GM21723 (cell line): ENCODE measurements around the gene MVB12B.

Experiments used
- ATAC-seq: cut with Tn5 transposase; IDR thresholded peaks from one replicate; pipeline ENCODE4 v1.9.1; 2021; ENCODE audit warnings: mild to moderate bottlenecking, moderate library complexity; ENCODE audit not compliant: unreplicated experiment

MVB12B gene

DNA sequence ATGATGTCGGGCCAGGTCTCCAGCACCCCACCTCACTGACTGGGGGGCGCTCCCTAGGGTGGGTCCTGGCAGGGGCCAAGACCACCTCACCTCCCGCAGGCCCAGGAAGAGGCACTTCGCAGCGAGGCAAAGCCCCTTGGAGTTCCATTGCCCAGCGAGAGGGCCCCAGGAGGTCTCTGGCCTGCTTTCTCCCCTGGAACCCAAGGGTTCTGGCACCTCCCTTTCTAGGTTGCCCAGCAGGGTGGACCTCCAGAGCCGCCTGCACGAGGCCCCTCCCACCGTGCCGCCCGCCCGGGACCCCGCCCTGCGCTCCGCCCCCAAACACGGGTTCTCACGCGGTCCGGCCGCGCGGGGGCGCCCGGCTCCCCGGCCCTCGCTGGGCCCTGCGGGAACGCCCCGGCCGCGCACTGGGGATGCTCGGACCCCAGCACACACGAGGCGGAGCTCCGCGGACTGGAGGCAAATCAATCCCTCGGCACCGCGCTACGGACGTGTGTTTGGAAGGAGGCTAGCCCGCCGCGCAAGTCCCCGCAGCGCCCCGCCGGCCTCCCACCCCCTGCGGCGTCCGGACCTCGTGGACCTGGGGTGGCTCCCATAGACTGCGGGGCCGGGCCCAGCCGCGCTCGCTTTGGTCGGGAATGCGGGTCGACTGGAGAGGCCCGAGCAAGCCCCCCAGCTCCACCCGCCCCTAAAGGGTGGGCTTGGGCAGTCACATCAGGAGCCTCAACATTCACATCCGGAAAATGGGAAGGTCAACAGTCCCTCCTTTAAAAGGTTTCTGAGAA, 187.6 kb downstream of the MVB12B start:
- no peak for ATAC-seq

DNA sequence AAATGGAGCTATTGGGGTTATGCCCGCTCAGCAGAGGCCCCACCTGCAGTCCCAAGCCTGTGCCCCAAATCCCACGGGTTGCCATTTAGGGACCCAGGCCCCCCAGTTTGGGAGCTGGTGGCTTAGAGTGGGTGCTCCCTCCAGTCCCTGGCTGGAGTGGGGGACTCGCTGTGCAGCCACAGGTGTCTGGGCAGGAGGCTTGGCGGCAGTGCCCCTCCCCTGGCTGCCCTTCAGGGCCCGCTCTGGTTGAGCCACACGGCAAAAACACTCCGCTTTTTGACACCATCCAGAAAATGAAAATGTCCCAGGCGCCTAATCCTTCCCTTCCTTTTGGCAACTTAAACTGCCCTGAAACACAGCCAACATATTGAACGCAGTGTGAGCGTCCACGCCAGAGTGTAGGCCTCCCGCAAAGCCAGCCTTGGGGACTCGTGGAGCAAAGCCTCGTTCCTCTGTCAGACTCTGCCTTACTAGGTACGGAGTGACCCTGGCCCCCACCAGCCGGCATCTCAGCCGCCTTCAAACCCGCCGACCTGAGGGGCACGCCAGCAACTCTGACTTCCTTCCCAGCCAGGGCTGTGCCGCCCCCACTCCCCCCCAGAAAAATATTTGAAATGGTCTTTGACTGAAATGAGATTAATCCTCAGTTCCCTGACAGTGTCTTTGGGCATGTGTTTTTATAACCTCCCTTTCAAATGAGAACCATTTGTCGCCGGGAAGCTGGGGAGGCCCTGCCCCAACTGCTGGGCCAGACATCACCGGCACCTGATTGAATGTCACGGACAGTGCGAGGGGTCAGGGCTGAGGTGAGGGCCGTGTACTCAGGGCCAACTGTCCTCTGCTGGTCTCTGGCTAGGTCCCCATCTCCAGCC, 188.6 kb downstream of the MVB12B start:
- no peak for ATAC-seq

DNA sequence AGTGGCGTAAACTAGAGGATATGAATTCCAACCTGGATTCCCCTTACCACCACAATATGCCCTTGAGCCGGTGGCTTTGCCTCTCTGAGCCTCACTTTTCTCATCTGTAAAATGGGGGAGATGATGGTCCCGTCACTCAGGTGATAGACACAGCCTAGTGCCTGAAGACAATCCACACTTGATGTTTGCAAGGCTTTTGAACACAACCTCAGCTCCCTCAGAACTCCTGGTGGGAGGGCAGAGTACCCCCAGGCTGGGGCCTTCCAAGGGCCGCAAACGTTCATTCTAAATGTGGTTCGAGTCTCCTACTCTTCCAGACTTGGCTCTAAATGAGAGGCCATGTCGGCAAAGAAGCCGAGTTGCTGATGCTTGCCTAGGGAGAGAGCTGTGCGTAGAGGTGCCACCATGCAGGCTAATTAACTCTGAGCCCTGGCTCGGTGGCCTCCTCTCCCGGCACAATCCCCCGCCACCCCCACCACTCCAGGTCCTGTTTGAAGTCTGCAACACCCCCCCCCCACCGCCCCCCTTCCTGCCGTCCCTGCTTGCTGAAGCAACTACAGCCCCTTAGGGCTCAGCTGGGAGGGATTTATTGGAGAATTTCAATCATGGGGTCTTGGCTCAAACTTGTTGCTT, 189.4 kb downstream of the MVB12B start:
- ATAC-seq, result no peak

DNA sequence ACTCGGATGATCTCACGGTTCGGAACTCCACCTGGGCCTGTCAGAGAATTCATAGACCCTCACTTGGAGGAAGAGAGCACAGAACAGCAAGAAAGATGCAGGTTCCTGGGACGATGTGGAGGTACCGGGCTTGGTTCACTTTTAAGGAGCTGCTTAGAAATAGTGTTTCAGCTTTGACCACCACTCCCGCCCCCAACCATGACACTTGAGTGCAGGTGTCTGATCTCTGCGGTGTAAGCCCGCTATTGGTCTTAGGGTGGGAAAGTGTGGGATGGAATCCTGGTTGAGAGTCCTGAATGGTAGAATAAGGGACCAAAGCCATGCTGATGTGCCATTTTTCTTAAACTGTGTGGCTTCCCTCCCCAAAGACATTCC, 189.9 kb downstream of the MVB12B start:
- ATAC-seq, result no peak

DNA sequence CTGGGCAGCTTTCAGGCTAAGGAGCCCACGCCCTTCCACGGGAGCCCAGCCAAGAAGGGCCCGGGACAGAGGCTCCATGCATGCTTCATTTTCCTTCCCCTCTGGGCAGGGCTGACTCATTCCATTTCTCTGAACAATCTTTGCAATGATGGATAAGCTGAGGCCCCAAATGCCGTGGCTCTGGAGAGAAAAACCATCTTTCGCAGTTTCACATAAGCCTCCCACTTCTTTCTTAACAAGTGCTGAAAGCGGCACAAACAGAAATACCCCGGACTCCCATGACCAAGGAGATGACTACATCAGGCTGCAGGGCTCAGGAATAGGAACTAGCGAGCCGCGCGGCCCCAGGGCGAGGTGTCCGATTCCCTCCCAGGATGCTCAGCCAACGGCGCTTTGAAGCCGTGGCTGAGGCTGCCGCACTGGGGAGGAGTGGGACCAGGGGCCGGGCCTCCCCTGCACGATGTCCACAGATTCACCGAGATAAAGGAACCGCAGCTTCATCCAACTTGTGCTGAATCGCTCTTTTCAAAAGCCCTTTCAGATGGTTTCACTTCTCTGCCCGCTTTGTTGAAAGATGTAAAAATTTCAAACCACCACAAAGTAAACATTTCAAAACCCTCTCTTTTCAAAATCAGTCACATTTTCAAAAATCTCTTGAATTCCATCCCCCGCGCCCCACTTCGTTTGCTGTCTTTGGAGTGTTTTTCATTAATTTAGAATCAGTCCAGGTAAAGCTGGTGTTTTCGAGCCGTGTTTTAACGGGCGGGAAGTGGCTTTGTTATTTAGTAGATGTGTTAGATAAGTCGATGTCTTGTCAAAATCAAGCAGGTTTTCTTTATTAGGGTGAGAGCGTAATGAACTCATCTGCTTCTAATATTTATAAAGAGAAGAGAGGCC, 190.6 kb downstream of the MVB12B start:
- no peak for ATAC-seq

DNA sequence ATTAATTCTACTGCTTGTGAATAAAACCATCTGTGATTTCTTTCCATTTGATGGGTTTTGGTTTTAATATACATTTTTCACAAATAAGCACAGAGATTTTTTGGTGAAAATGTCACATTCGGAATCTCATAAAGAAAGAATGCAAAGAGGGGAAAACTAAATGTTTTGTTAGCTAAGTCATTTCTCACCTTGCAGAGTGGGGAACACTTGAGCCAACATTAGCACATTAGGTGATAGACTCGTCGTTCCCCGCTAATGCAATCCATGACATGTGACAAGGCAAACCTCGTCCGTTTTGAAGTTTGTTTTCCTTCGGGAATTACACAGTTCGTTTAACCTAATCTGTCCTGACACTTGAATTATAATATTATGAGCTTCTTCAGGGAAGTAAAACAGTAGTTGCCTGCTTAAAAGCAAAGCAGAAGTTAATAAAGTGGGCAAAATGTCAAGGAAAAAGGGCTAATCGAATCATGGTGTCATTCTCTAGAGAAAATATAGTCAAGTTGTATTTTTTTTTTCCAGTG, 191.3 kb downstream of the MVB12B start:
- ATAC-seq, result no peak

DNA sequence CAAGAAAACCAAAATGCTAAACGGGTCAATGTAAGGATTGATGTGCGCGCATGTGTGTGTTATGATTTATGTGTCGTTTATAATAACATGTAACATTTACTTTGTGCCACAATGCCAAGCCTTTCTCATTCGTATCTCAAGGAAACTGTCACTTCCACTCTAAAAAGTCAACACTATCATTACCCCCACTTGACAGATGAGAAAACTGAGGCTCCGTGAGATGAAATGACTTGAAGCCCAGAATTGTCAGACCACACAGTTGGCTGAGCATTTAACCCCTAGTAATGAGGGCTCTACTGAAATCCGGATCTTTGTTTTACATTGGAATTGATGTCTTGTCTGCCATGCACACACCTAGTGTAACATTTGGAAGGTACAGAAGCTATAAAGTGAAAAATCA, 192.1 kb downstream of the MVB12B start:
- ATAC-seq, result no peak

DNA sequence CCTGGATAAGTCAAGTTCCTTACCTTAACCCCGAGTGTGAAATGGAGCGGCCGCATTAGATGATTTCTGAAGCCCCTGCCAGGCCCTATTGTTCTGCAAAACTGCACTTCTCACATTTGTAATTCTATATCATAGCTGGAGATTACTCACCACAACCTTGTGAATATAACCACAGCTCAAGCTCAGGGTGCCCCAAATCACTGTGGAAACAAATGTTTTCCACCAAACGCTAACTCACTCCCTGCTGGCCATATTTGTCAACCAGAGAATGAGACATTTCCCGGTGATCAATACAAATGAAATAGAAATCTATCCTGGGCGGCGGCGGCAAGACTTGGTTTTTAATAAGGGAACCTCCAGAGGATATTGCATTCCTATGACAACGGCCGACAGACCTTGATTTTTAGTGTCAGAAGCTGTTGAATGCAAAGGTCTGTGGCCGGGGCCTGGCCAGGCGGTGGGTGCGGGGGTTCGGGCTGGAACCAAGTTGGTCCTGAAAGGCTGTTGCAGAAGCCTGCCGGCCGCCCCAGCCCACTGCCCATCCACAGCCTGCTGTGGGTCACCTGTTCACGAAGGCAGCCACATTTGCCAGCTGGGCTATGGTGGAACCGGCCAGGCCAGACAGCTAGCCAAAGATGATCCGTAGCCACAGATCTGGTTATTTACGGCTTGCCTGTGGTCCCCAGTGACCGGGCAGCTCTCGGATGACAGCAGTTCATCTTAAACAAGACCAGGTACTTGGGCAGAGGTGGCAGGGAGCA, 193.2 kb downstream of the MVB12B start:
- no peak for ATAC-seq

DNA sequence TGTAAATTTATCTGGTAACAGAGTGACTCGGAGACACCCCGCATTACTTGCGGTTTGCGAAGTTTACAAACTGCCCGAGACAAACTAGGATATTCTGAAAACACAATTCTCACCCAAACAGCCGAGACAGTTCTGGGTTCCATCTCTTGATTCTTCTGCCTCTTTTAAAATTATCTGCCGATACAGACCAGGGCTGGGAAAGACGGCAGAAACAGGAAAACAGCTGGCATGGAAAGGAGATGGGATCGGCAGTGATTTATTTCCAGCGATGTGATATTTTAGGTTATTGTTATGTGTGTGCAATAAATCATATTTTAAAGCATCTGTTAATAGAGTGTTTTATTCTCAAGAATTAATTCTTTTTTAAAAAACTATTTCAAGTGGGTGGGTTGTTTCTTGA, 193.8 kb downstream of the MVB12B start:
- ATAC-seq, result no peak

DNA sequence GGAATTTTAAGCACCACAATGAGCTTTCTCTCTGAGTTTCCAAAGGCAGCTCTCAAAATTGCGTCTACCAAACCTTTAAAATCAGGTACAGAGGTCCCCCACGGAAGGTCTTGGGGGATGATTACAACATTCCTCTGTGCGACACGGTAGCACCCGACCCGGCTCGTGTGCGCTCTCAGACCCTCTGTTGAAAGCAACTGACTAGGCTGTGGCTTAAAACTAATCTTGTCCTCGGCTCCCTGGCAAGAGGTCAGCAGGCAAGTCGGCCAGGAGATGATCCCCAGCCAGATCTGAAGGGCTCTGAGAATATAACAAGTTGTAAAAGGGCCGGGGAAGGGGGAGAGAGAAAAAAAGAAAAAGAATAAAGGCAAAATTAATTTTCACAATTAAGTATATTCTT, 194.5 kb downstream of the MVB12B start:
- no peak for ATAC-seq

DNA sequence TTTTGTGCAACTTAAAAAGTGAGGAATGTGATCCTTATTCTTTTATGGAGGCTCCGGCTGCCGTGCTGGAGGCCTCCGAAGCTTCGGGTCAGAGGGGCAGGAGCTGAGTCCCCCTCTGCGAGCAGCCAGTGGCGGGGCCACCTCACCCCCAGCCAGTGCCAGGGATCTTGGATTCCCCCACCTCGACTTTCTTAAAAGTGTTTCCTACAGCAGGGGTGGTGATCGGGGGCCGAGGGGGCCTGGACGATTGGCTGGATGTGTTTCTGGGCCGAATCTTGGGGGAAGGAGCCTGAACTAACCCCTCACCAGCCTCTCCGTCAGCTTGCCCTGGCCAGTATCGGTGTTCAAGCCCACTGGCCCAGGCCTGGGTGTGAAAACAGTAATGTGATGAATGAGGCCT, 194.9 kb downstream of the MVB12B start:
- no peak for ATAC-seq

DNA sequence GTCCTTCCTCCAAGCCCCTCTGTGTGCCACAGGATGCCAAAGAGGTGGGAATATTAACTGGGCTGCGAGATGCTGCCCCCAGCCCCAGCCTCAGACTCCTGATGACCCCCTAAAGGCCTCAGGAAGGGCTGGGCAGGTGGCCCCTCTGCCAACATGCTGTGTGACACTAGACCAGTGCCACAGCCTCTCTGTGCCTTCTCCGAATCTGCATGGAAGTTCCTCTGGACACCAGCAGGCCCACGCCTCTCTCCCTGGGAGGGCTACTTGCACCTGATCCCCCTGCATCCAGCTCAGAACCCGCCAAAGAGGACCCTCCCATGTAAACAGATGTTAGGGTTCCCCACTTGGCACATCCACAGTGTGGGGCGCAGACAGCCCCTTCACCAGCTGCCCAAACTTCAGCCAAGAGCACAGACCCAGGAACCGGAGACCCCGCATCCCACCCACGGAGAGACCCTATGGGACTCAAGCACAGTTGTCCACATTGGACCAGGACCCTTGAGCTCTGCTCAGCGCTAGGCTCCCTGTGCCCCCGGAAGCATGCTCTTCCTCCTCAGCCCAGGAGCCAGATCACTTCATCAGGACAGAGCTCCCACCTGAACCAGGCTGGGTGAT, 195.5 kb downstream of the MVB12B start:
- no peak for ATAC-seq

DNA sequence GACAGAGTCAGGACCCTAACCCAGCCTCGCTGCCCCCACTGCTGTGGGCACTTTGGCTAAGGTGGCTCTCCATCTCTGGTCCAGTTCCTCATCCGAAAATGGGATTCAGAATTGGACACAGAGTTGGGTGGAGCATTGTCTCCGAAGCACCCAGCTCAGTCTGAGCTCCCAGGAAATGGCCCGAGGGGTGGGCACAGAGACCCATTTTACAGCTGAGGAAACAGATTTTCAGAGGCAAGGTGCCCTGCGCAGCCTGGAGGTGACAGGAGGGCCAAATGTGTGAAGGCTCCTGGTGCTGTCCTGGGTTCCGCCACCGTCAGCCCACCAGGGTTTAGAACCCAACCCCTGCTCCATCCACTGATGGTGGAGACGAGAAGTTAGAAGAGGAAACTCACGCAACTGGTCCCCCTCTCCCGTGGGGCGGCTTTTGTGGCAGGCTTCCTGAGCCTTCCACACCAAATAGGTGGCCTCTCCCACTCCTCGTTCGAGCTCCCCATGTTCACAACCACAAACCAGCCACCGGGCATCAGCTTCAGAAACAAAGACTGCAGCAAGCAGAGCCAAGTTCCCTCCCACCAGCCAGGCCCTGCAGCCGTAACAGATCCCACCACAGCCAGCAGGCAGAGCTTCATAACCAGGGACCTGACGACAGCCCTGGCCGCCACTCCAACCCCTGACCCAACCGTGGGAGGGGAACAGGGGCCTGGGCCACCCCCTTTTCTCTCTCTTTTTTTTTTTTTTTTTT, 196.2 kb downstream of the MVB12B start:
- no peak for ATAC-seq

DNA sequence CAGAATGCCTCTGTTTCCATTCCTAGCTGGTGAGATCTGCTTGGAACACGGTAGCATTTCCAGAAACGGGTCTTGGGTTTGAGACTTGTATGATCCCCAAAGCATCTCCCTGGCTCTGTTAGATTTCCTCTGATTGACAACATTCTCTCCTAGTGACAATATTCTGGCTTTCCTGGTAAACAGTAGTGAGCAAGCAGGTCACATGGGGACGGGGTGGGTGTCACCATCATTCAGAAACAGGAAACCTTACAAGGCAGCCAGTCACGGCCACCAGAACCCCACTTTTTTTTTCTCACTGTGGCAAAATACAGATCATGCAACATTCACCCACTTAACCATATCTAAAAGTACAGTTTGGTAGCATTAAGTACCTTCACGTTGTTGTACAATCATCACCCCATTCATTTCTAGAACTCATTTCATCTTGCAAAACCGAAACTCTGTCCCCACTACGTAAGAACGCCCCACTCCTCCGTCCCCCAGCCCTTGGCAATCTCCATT, 197.0 kb downstream of the MVB12B start:
- no peak for ATAC-seq

DNA sequence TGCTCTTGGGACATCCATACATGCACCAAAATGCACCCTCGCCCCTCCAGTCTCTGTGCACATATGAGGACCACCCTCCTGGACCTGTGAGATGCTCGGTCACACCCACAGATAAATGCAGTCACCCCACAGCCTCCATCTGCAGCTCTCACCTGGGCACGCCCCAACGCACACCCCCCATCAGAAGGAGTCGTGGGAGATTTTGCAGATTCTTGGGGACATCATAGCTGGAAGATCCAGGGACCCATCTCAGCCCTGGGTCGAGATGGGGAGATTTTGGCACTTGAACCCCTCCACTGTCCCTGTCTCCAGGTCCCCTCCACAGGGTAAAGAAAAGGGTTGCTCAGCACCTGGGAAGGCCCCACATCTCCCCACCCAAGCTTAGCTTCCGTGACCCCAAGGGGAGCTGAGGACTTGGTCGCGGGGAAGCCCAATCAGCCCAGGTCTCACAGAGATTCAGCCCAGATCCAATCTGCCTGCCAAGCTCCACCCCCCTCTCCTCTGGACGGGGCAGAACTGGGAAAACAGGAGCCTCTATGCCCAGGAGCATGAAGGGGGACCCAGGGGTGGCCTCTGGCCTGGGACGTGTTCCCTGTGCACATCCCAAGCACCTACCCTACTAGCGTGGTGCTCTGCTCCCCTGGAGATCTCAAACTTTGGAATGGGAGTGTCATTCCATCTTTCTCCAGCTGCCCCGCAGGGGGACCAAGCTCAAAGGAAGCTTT, 197.9 kb downstream of the MVB12B start:
- ATAC-seq, result no peak

DNA sequence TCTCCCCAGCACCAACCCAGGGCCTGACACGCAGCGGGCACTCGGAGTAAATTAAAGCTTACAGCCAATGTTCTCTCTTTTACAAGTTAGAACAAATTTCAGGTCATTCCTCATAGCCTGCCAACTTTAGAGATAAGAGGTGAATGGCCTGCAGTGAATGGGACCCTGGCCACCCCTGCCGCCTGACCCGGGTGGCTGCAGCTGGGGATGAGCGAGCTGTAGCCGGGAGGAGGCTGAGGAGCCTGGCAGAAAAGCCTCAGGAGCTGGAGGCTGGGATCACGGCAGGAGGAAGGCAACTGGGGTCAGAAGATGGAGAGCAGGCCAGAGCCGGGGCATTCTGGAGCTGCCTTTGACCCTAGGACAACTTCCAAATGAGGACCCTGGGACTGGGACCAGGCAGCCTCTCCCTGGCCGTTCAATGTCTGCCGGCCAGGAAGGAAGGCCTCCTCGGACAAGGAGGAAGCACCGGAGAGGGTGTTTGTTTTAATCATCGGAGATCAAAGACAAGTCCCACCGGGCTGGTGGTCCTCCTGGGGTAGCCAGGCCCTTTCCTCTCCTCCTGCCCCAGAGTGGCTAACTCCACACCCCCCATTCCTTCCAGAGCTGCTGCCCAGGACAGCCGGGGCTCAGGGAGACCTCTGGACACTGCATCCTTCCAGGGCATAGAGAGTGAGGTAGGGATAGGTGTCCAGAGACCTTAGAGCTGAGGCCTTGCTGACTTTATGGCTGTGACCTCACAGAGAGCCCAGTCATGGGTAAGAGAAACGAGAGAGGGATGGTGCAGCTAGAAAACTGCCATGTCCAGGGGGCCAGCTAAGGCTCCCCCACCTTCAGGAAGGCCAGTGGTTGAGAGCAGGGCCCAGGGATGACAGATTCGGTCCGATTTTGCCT, 199.8 kb downstream of the MVB12B start:
- no peak for ATAC-seq
